Stimulated activated CD4-positive, alpha-beta T cell treated with anti-CD3 and anti-CD28 coated beads, Interleukin-2, amount 100 ng/mL, for 24 hours (primary cell): ENCODE measurements around the gene VAMP4.
"Not testable (repeated sequence)": the region's sequence is repeated elsewhere in the genome, so short reads cannot be mapped to it uniquely, and the experiment has no call there.

Experiments used
- DNase-seq, 2 donors: peaks; one replicate each; pipeline ENCODE4 v3.0.0-alpha.2; 2020

Gene VAMP4

GRCh38 chr1:171693541-171693940 lies 48.3 kb downstream of the VAMP4 start:
- DNase-seq = not testable (repeated sequence)

GRCh38 chr1:171683870-171684269 lies 58.0 kb downstream of the VAMP4 start:
- no peak for DNase-seq

- DNase-seq = no peak
Measured at GRCh38 chr1:171680339-171680738, 61.5 kb downstream of the VAMP4 start.

GRCh38 chr1:171676823-171677222 lies 65.0 kb downstream of the VAMP4 start:
- no peak for DNase-seq

- no peak for DNase-seq
Measured at GRCh38 chr1:171674431-171675405, 67.1 kb downstream of the VAMP4 start.

- DNase-seq = no peak
Measured at GRCh38 chr1:171670739-171671138, 71.1 kb downstream of the VAMP4 start.

GRCh38 chr1:171668372-171668771 lies 73.5 kb downstream of the VAMP4 start:
- no peak for DNase-seq

- DNase-seq = no peak
Measured at GRCh38 chr1:171666114-171666769, 75.6 kb downstream of the VAMP4 start.

GRCh38 chr1:171664976-171665375 lies 76.9 kb downstream of the VAMP4 start:
- DNase-seq = no peak

GRCh38 chr1:171663854-171664575 lies 77.8 kb downstream of the VAMP4 start:
- no peak for DNase-seq

- DNase-seq = no peak
Measured at GRCh38 chr1:171663036-171663853, 78.6 kb downstream of the VAMP4 start.

GRCh38 chr1:171661076-171661650 lies 80.7 kb downstream of the VAMP4 start:
- no peak for DNase-seq

GRCh38 chr1:171656206-171656605 lies 85.7 kb downstream of the VAMP4 start:
- not testable (repeated sequence) for DNase-seq

- no peak for DNase-seq
Measured at GRCh38 chr1:171655746-171656116, 86.1 kb downstream of the VAMP4 start.

GRCh38 chr1:171654942-171655745 lies 86.7 kb downstream of the VAMP4 start:
- DNase-seq = peak; percentile 82 to 87

- DNase-seq = no peak
Measured at GRCh38 chr1:171654201-171654941, 87.5 kb downstream of the VAMP4 start.

- no peak for DNase-seq
Measured at GRCh38 chr1:171653796-171654195, 88.1 kb downstream of the VAMP4 start.

GRCh38 chr1:171652234-171652822 lies 89.5 kb downstream of the VAMP4 start, which contains the start of gene MYOC:
MYOC (minus strand) TSS chr1:171652688; CDS start chr1:171652611, 77 bp downstream.
- no peak for DNase-seq
